ENCODE data around the gene LRRC10B.
"Not testable (repeated sequence)": the region's sequence is repeated elsewhere in the genome, so short reads cannot be mapped to it uniquely, and the experiment has no call there.

The LRRC10B gene

GRCh38 chr11:61507962-61508861 is at the start of gene LRRC10B:
Gene LRRC10B, plus strand, starts transcription at chr11:61508749. Its CDS starts 250 bp downstream, at chr11:61508999.
- DNase-seq = peak in 16 of 51 donors; percentile 10 to 59 (median 38)

- peak in 19 of 51 donors; percentile 14 to 51 (median 40) for DNase-seq
These were observed 48.1 kb upstream of the LRRC10B start for GRCh38 chr11:61460474-61460881.

GRCh38 chr11:61460986-61461385 is 47.6 kb upstream of the LRRC10B start:
- DNase-seq = no peak

- not testable (repeated sequence) for DNase-seq
These were observed 40.9 kb upstream of the LRRC10B start for GRCh38 chr11:61467602-61468001.

- DNase-seq = no peak
These were observed 40.5 kb upstream of the LRRC10B start for GRCh38 chr11:61468002-61468401.

- DNase-seq = no peak
These were observed 36.3 kb upstream of the LRRC10B start for GRCh38 chr11:61472282-61472681.

- DNase-seq = peak in 18 of 51 donors; percentile 8 to 65 (median 42)
These were observed 35.7 kb upstream of the LRRC10B start for GRCh38 chr11:61472868-61473267.

- peak in 2 of 51 donors; percentile 22 to 55 for DNase-seq
These were observed 35.1 kb upstream of the LRRC10B start for GRCh38 chr11:61473370-61474012.

GRCh38 chr11:61474013-61474643 is 34.4 kb upstream of the LRRC10B start:
- no peak for DNase-seq

GRCh38 chr11:61475433-61475832 is 33.1 kb upstream of the LRRC10B start:
- no peak for DNase-seq

GRCh38 chr11:61476371-61476770 is 32.2 kb upstream of the LRRC10B start:
- DNase-seq = no peak

- no peak for DNase-seq
These were observed 31.4 kb upstream of the LRRC10B start for GRCh38 chr11:61477126-61477525.

GRCh38 chr11:61477727-61478148 is 30.8 kb upstream of the LRRC10B start:
- DNase-seq = peak in 30 of 51 donors; percentile 2 to 57 (median 26)

GRCh38 chr11:61479360-61480058 is 29.0 kb upstream of the LRRC10B start:
- not testable (repeated sequence) for DNase-seq

- DNase-seq = no peak
These were observed 28.1 kb upstream of the LRRC10B start for GRCh38 chr11:61480261-61480993.

- peak in 13 of 51 donors; percentile 6 to 49 (median 23) for DNase-seq
These were observed 27.6 kb upstream of the LRRC10B start for GRCh38 chr11:61480994-61481335.

- no peak for DNase-seq
These were observed 26.7 kb upstream of the LRRC10B start for GRCh38 chr11:61481806-61482205.

GRCh38 chr11:61482513-61482912 is 26.0 kb upstream of the LRRC10B start:
- DNase-seq = no peak

- no peak for DNase-seq
These were observed 24.0 kb upstream of the LRRC10B start for GRCh38 chr11:61484541-61484940.

- no peak for DNase-seq
These were observed 23.5 kb upstream of the LRRC10B start for GRCh38 chr11:61485080-61485479.

Measured in hypothalamus (tissue), 51 donors.